GM21367 (cell line): Measurements from ENCODE around the gene MAP6.
"Not testable (repeated sequence)": the region's sequence is repeated elsewhere in the genome, so short reads cannot be mapped to it uniquely, and the experiment has no call there.

ENCODE experiments used
- ATAC-seq: cut with Tn5 transposase; IDR thresholded peaks from one replicate; pipeline ENCODE4 v1.9.1; 2021; ENCODE audit not compliant: unreplicated experiment

The MAP6 gene

DNA sequence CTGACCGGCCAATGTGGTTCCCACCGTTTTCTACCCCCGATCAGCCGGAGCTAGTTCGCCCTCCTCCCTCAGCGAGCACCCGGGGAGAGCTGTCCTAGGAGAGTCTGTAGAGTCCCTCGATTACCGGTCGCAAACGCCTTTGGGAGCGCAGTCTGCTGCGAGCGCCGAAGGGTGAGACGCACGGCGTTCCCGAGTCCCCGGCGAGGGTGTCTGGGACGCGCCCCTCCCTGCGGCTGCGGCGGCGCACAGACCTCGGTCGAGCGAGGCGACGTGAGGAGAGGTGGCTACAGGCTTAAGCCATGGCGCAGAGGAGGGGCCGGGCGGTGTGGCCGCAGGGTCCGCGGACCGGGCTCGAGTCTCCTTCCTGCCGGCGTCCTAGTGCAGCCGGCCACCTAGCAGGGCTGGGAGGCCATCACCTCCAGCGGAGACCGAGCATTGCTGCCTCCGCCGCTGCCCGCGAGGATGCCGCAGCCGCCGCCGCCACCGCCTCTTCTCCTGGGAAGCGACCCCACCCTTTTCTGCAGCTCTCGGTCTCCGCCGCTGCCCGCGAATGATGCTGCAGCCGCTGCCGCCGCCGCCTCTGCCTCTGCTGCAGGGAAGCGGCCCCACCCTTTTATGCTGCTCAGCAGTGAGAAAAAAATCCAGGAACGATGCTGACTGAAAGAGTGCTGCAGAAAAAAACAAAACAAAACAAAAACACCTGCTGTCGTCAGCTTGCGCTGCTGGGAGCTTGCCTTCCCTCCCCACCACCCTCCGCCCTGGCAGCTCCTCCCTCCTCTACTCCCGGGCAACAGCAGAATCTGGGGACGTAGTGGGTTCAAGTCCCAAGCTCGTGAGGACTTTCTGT is at the start of gene MAP6:
TSS of gene MAP6 (minus strand) at position 588 of the 847 bp plus-strand sequence. CDS start 669 bp downstream, outside the sequence.
- ATAC-seq: no peak

DNA sequence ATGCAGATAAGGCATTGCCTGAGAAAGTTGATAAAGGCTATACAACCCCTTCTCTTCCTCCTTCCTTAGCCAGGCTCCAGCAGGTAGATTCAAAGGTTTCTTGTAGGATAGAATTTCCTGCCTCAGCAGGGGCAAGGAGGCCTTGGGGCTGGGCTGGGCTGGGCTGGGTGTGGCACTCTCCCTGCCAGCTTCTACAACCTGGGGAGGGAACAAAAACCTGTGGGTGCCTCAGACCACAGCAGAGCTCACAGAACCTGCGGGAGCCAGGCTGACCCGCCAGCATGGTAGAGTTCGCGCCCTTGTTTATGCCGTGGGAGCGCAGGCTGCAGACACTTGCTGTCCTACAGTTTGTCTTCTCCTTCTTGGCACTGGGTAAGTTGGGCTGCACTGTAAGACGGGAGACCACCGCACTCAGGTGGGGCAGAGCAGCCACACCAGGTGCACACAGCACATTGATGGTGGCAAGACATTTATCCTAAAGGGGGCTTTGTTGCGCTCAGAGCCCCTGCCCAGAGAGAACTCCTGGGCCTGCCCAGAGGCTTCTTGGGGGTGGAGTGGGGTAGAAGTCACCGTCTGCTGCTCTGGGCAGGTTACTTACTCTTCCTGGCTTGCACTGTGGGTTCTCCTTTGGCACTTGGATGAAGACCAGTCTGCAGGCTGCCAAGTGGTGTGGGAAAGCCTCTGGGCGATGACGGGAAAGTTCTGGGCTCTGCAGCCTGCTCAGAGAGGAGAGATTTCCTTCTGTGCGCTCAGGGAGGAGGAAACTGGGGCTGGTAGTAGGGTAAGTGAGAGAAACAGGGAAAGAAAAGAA is 49.0 kb upstream of the MAP6 start, which contains the start of gene MOGAT2:
TSS of gene MOGAT2 (plus strand) at position 231 of the 811 bp plus-strand sequence. CDS start at position 282, 51 bp downstream.
- ATAC-seq: no peak

DNA sequence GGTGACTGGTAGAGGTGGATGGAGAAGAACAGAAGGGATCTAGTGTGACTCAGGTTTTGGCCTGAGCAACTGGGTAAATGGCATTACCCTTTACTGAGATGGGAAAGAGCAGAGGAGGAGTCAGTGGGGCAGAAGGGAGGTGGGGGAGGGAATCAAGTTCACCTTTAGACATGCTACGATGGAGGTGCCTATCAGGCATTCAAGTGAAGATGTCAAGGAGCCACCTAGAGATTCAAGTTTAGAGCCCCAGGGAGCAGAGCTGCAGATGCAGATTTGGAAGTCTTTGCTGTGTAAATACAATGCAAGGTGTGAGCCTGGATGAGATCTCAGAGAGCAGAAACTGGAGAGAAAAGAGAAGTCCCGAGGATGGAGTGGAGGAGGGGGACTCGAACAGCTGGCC is 47.8 kb upstream of the MAP6 start:
- ATAC-seq: no peak

DNA sequence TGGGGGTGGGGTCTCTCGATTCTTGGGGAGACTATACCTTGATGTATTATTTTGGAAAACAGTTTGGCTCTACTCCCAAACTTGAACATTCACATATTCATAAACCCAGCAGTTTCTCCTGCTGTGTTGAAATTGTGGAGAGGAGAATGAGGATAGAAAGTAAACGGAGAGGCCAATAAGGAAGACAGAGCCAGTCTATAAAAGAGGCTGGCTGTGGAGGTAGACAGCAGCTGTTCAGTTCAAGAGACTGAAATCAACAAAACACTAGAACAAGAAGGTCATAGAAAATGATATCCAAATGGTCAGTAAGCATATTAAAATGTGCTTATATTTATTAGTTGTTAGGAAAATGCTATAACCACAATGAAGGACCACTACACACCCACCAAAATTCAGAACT is 46.9 kb upstream of the MAP6 start:
- ATAC-seq: no peak

DNA sequence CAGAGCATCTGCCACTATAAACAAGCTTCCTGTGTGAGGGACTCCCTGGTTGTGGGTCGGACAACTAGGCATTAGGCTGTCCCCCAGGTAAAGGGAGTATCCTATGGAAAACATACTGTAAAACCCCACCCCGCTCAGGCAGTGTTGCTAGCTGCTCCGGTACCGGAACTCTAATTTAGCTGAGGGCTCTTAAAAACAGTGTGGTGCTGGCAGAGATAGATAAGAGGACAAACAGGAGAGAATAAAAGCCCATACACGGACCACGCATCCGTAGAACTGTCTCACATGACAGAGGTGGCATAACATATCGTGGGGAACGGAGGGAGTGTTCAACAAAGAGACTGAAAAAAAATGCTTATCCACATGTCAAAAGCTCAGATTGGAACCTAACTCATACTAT is 45.4 kb upstream of the MAP6 start:
- no peak for ATAC-seq

DNA sequence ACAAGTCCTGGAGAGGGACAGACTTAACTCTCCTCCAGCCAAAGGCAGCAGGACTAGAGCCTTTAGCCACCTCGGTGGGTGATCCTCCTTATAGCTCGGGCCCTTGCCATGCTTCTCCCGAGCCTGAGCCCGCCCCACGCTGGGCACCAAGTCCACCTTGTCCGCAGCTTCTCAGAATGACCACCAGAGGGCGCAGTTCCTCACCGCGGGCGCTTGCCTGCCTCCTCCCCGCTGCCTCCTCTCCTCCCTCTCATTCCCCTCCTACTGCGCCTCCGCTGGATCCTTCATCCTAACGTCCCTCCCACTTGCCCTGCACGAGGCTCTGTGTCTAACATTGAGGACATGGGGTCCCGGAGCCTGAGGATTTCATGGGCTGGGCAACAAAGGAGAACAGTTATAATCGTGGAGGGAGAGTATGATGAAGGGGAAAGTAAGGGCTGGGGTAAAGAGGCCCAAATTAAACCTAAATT is 37.5 kb upstream of the MAP6 start:
- no peak for ATAC-seq

DNA sequence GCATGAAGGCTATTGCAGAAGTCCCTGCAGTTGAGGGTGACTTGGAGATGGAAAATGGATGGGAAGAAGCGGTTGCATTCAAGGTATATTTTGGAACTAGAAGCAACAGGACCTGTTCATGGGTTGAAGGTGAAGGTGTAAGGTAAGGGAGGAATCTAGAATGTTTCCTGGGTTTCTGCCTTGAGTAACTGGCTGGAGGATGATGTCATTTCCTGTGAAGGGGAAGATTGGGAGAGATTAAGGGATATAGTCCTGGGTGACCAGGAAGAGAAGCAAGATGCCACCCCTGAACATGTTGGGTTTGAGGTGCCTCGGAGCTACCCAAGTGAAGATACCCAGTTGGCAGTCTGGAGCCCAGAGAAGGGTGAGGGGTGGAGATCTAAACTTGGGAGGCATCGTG is 36.7 kb upstream of the MAP6 start:
- ATAC-seq: no peak

DNA sequence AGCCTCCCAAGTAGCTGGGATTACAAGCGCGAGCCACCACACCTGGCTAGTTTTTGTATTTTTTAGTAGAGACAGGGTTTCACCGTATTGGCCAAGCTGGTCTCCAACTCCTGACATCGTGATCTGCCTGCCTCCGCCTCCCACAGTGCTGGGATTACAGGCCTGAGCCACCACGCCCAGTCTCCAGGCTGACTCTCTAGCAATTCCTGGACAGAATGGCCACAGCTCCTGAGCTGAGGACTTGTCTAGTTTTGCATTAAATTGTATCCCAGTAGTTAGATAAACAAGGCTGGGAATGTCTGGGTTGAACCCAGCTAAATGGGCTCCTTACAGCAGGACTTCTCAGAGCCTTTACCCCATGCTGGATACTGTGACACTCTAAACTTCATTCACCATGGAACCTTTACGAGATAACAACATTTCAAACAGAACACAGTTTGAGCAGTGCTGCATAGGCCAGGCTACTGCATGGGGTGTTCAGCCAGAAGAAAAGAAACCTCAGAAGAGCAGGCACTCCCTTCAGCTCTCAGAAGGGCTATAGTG is 34.9 kb upstream of the MAP6 start:
- ATAC-seq: no peak

DNA sequence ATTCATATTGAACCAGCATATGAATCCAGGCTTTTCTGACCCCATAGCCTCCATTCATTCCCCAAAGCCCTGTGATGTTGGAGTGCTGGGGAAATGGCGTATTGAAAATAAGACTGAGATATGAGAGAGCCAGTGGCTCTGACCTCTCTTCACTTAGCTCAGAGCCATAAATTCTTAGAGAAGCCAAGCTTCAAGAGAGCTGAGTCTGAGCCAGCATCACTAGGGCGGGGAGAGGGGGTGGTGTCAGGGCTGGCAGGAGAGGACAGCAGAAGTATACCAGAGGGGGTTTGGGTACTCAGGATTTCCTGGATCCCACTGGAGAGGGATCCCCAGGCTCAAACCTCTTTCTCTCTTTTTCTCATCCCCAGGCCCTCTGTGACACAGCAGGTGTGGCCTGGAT is 32.1 kb upstream of the MAP6 start:
- ATAC-seq: no peak

DNA sequence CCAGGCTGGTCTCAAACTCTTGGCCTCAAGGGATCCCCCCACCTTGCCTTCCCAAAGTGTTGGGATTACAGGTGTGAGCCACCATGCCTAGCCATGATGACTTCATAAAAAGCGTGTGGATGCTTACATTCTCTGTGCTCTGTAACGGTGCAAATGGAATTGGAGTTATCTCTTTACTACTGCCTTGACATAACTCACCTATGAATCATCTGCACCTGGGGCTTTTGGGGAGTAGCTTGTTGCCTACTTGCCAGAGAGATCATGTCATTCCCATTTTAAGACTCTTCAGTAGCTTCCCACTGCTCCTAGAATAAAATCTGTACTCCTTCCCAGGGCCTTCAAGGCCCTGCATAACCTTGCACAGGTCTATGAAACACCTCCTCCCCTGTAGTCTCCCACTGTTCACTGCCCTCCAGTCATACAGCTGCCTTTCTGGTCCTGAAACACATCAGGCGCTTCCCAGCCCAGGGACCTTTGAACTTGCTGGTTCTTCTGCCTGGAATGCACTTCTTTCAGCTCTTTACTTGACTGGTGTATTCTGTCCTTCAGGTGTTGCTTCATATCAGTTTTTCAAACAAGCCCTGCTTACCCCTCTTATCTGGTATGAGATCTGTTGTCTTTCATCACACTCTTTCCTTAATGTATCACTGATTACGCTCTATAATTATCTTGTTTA is 29.2 kb upstream of the MAP6 start:
- ATAC-seq: no peak

DNA sequence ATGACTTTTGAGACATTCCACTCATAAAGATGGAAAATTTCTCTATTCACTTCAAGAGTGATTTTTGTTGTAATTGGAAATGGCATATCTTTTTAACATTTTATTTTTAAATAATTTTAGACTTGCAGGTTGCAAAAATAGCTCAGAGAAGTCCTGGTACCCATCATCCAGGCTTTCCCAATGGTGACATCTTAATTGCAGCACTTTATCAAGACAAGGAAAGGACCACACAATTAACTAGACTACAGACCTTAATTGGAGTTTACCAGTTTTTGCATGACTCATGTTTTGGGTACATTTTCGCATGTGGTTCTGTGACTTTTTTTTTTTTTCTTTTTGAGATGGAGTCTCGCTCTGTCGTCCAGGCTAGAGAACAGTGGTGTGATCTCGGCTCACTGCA is 23.0 kb upstream of the MAP6 start:
- ATAC-seq: no peak

DNA sequence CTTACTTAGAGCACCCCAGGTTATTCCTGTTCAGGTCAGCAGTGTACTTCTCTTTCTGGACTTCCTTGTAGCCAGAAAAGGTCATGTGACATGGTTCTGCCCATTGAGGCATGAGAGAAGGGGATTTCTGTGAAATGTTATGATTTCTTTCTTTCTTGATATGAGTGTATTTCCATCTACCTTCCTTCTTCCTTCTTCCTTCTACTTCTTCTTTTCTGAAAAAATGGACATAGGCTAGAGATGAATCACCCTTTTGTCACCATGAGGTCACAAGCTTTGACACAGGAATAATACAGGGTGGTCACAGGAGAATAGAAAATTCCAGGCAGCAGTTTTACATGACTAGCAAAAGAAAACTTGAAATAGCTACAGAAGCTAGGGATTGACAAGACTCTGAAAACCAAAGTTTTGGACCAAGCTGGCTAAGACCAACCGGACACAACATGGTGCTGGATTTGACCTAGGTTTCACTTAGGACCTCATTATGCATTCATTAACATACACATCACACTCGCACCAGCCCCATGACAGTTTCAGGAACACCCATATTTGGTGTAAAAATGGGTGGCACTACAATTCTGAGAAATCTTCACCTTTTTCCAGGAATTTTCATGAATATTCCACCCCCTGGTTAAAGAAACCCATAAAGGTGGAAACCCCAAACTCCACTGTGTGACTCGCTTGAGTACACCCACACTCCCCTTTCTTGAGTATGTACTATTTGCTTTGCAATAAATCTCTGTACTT is 21.2 kb upstream of the MAP6 start:
- peak; percentile 51 for ATAC-seq

DNA sequence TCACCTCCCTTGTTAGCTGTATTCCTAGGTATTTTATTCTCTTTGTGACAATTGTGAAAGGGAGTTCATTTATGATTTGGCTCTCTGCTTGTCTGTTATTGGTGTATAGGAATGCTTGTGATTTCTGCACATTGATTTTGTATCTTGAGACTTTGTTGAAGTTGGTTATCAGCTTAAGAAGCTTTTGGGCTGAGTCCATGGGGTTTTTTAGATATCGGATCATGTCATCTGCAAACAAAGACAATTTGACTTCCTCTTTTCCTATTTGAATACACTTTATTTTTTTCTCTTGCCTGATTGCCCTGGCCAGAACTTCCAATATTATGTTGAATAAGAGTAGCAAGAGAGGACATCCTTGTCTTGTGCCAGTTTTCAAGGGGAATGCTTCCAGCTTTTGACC is 15.0 kb upstream of the MAP6 start:
- ATAC-seq: not testable (repeated sequence)

DNA sequence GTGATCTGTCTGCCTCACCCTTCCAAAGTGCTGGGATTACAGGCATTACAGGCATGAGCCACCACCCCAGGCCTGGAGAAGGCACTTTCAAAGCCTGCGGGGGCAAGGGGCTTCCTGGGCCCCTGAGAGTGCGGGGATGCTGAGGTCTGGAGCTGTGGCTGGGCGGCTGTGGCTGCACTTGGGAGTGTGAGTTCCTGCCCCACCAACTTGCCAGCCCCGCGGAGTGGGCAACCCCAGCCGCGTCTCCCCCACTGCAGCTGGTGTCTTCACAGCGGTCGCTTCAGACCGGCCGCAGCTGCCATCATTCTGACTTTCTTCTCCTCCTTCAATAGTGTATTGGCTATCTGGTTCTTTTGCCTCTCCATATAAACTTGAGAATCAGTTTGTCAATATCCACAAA is 10.7 kb upstream of the MAP6 start:
- ATAC-seq: no peak

DNA sequence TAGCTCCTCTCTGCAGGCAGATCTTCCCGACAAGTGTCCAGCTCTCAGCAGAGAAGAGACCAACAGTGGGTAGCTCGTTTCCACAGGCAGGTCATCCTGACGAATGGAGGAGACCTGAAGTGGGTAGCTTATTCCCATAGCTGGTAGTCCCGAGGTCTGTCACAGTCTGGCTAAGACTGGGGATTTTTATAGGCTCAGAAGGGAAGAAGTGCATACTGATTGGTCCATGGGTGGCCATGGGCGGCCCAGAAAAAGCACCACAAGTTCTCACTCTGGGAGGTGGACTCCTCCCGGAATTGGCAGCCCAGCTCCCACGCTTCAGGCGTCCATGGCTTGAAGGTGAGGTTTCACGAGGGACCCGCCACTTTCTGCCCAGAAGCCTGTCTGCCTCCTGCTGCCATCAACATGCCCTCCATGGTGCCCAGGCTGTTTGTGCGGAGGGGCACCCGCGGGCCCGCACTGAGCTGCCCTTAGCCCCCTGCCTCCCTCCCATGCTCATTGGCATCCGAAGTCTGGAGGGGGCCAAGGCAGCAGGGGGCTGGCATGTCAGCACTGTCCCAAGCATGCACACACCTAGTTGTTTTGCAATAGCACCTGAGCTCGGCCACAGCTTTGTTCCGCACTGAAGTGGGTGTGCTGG is 9.9 kb upstream of the MAP6 start:
- no peak for ATAC-seq

DNA sequence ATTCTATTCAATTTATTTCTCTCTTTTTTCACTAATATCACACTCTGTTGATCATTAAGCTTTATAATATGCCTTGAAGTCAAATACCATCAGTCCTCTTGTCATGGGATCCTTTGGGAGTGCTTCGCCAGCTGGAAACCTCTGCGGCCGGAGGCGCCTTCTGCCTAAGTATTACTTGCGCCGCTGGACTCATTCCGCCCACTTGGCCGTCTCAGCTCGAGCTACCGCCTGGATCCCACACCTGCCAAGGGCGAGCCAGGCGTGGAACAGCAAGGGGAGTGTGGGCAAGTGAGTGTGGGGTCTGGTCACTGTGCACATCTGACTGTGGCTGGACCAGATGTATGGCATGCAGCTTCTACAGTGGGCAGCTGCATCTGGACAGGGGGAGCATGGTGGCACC is 9.1 kb upstream of the MAP6 start:
- no peak for ATAC-seq

DNA sequence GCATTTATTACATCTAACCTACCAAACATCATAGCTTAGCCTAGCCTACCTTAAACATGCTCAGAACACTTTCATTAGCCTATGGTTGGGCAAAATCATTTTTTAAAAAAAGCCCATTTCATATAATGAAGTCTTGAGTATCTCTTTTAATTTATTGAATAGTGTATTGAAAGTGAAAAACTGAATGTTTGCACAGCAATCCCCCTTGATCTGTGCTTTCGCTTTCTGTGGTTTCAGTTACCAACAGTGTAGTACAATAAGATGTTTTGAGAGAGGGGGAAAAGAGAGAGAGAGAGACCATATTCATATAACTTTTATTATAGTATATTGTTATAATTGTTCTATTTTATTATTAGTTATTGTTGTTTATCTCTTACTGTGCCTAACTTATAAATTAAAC is 8.4 kb upstream of the MAP6 start:
- ATAC-seq: no peak

DNA sequence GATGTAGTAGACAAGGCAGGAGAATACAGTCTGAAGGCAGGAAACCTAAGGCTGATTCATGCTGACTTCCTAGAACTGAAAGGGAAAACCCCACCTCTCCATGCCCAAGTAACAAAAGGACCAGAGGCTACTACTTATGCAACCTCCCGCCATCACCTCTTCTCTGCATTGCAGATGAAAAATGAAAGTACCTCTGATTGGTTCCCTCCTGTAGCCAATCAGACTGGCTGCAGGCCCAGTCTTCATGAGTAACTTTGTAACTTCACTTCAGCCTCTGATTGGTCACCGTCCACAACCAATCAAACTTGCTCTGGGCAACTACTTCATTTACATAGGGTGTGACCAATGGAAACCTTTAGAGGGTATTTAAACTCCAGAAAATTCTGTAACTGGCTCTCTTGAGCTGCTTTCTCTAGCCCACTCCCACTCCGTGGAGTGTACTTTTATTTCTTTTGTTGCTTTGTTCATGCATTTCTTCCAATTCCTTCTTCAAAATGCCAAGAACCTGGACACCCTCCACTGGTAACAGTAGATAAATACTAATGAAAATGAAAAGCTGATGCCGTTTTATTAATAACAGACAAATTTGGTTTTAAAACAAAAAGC is 5.2 kb upstream of the MAP6 start:
- ATAC-seq: no peak

DNA sequence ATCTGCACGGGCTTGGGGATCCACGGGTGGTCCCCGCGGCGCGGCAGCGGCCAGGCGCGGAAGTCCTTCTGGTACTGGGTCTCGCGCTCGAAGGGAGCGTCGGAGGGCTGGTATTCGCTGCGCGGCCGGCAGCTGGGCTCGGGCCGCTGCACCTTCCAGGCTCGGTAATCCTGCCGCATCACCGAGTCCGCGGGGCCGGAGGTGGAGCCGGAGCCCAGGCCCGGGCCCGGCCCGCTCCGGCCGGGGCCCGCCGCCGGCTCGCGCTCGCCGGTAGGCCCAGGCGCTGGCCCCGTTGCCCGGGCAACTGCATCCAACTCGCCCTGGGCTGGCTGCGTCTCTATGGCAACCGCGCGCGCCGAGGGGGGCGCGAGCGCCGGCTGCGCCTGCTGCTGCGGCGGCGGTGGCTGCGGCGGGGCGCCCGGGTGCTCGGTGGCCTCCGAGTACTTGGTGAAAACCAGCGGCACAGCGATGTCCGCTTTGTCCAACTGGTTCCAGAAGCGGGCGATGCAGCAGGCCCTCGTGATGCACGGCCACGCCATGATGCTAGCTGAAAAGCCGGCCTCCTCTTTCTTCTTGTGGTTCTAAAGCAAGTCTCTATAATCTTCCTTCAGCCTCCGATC is 897 bp downstream of the MAP6 start:
- no peak for ATAC-seq
